Ishikawa (cell line): Measurements from ENCODE around the gene SACS.

Source experiments
- CEBPB ChIP-seq: IDR thresholded peaks from 2 replicates; pipeline ENCODE4 v1.6.1; 2012
- CREB1 ChIP-seq: IDR thresholded peaks from 2 replicates; pipeline ENCODE4 v1.6.1; 2012; ENCODE audit warnings: low read depth
- EGR1 ChIP-seq: IDR thresholded peaks from 2 replicates; pipeline ENCODE4 v1.6.1; 2012
- EP300 ChIP-seq: IDR thresholded peaks from 2 replicates; pipeline ENCODE4 v1.6.1; 2012; ENCODE audit warnings: borderline replicate concordance
- FOXM1 ChIP-seq: IDR thresholded peaks from 2 replicates; pipeline ENCODE4 v1.6.1; 2012; ENCODE audit warnings: low read depth, borderline replicate concordance
- MAX ChIP-seq: IDR thresholded peaks from 2 replicates; pipeline ENCODE4 v1.6.1; 2012
- NFIC ChIP-seq: IDR thresholded peaks from 2 replicates; pipeline ENCODE4 v1.6.1; 2012
- RAD21 ChIP-seq: IDR thresholded peaks from 2 replicates; pipeline ENCODE4 v1.6.1; 2012; ENCODE audit warnings: low read depth
- REST ChIP-seq: IDR thresholded peaks from 2 replicates; pipeline ENCODE4 v1.6.1; 2012; ENCODE audit warnings: low read depth, mild to moderate bottlenecking
- TAF1 ChIP-seq: IDR thresholded peaks from 2 replicates; pipeline ENCODE4 v1.6.1; 2012; ENCODE audit warnings: low read depth, mild to moderate bottlenecking
- TCF12 ChIP-seq: IDR thresholded peaks from 2 replicates; pipeline ENCODE4 v1.6.1; 2012; ENCODE audit warnings: low read depth
- USF1 ChIP-seq: IDR thresholded peaks from 2 replicates; pipeline ENCODE4 v1.6.1; 2012
- YY1 ChIP-seq: IDR thresholded peaks from 2 replicates; pipeline ENCODE4 v1.6.1; 2012; ENCODE audit warnings: low read depth

- TF ChIP-seq TCF12 = no peak
- TF ChIP-seq TAF1 = no peak
- no peak for TF ChIP-seq CEBPB
- TF ChIP-seq EP300 = no peak
- TF ChIP-seq FOXM1 = no peak
- no peak for TF ChIP-seq MAX
- no peak for TF ChIP-seq NFIC
- TF ChIP-seq REST = no peak
- TF ChIP-seq USF1 = no peak
- TF ChIP-seq EGR1 = no peak
- no peak for TF ChIP-seq YY1
- TF ChIP-seq RAD21 = no peak
- TF ChIP-seq CREB1 = no peak
These were observed 83.5 kb downstream of the SACS start for GRCh38 chr13:23350009-23350408.
